ENCODE results near the gene SH3BGR. TPM values are rescaled to one million over a fixed set of nuclear protein-coding genes. Genes with fewer than 3 reads are reported as not detected.

SH3BGR gene
- total and polyA plus RNA-seq, 2 of the 8 experiments (the other 6 are each of a cell fraction or from before 2014, with no cell fraction given), result 2.1 to 5.9 TPM

GRCh38 chr21:39471598-39471997 lies 19.8 kb downstream of the SH3BGR start:
- no peaks in the 10 kb centered on the region for H3K79me1 ChIP-seq (ENCODE audit: low read depth, low read length)
- TF ChIP-seq SP1 (IDR thresholded peaks at IDR 0.05; ENCODE audit: low read depth, low read length) (no peak), NRF1 (IDR thresholded peaks at IDR 0.05; ENCODE audit: low read depth, low read length) (no peak), CTBP2 (IDR thresholded peaks at IDR 0.05; ENCODE audit: borderline replicate concordance, insufficient read depth, insufficient read length, low read length) (no peak), CHD1 (IDR thresholded peaks at IDR 0.05; ENCODE audit: low read depth, low read length) (no peak), TEAD4 (IDR thresholded peaks at IDR 0.05; ENCODE audit: low read depth, low read length) (no peak), RAD21 (IDR thresholded peaks at IDR 0.05 in 1 of 2, conservative IDR thresholded peaks at IDR 0.05 in 1 of 2; ENCODE audit: low read depth in 2 of 2, low read length in 2 of 2) (no peak), HDAC6 (IDR thresholded peaks at IDR 0.05; ENCODE audit: low read depth, low read length) (no peak), EZH2 (IDR thresholded peaks at IDR 0.05; ENCODE audit: low read depth, low read length, severe bottlenecking) (no peak), MAX (IDR thresholded peaks at IDR 0.05) (no peak), RBBP5 (IDR thresholded peaks at IDR 0.05; ENCODE audit: borderline replicate concordance, low read depth, low read length) (no peak), CTCF (IDR thresholded peaks at IDR 0.05; ENCODE audit: control extremely low read depth in 1 of 3, insufficient read depth in 1 of 3, low read depth in 1 of 3, low read length in 3 of 3) (no peak)

More at GRCh38 chr21:39471598-39471997, 19.8 kb downstream of the SH3BGR start:
- no peak overlapping the region for H2AFZ ChIP-seq (ENCODE audit: low read length)
- no peaks in the 10 kb centered on the region for H3K23me2 ChIP-seq (ENCODE audit: low read depth, low read length)
- H4K20me1 ChIP-seq (replicated peaks in 1 of 2; ENCODE audit: control insufficient read depth in 1 of 2, insufficient read depth in 2 of 2, low read length in 2 of 2), result peaks cover 0 to 2% of the 10 kb centered on the region in 2 experiments
- no peak overlapping the region for H4K5ac ChIP-seq (ENCODE audit: insufficient read length, low read depth, low read length)
- FAIRE-seq (no peak), DNase-seq (ENCODE audit: low read depth in 1 of 2, low spot score in 2 of 2) (no peak)
- H2BK20ac ChIP-seq (ENCODE audit: low read length), result no peak overlapping the region
- no peak overlapping the region for H3K23ac ChIP-seq (ENCODE audit: insufficient read length)
- no peak overlapping the region for H3K27ac ChIP-seq (ENCODE audit: low read depth, low read length)
- no peak overlapping the region for H2BK15ac ChIP-seq (ENCODE audit: low read length)
- no peak overlapping the region for H4K8ac ChIP-seq (ENCODE audit: extremely low read depth, insufficient read depth, low read length)
- H3K79me2 ChIP-seq (ENCODE audit: control insufficient read depth in 1 of 2, insufficient read depth in 2 of 2, low read length in 2 of 2), result no peaks in the 10 kb centered on the region
- H3K27me3 ChIP-seq (replicated peaks in 1 of 4; ENCODE audit: control insufficient read depth in 3 of 4, extremely low read depth in 1 of 4, insufficient read depth in 3 of 4, low read length in 3 of 4), result no peaks in the 10 kb centered on the region
- H2AK5ac ChIP-seq (ENCODE audit: low read depth, low read length), result no peak overlapping the region
- no peak overlapping the region for H3K4ac ChIP-seq (replicated peaks; ENCODE audit: insufficient read length, low read depth, low read length)
- no peaks in the 10 kb centered on the region for H3K9me3 ChIP-seq (ENCODE audit: insufficient read depth in 2 of 2, low read depth in 1 of 2, low read length in 1 of 2)
- no peak overlapping the region for H2BK5ac ChIP-seq (ENCODE audit: low read depth, low read length)
- H3K4me3 ChIP-seq (ENCODE audit: extremely low read depth in 1 of 4, insufficient read depth in 2 of 4, low read depth in 3 of 4, low read length in 4 of 4), result no peak overlapping the region
- no peak overlapping the region for H2BK120ac ChIP-seq (replicated peaks; ENCODE audit: low read depth, low read length)
- H3K36me3 ChIP-seq (ENCODE audit: control insufficient read depth in 2 of 4, insufficient read depth in 4 of 4, low read length in 3 of 4), result no peaks in the 10 kb centered on the region
- CTCF ChIA-PET (ENCODE audit: partially characterized antibody), result interaction anchor here (0.9 kb wide), 1 partner anchor 80 kb away, joined by 3 read pairs; no protein-coding TSS in a partner anchor
- H2BK12ac ChIP-seq (ENCODE audit: low read depth, low read length), result no peak overlapping the region
- H3K4me2 ChIP-seq (ENCODE audit: insufficient read depth in 1 of 2, low read depth in 2 of 2, low read length in 2 of 2), result no peak overlapping the region
- no peak overlapping the region for H3K9ac ChIP-seq (replicated peaks in 1 of 4; ENCODE audit: extremely low read depth in 1 of 4, low read depth in 3 of 4, low read length in 3 of 4)
- no peak overlapping the region for H3K14ac ChIP-seq (ENCODE audit: insufficient read length)
- no peaks in the 10 kb centered on the region; a peak in 2 of 7 replicates for H3K4me1 ChIP-seq (replicated peaks in 1 of 4; ENCODE audit: control insufficient read depth in 3 of 4, insufficient read depth in 4 of 4, low read length in 3 of 4)
- H3K56ac ChIP-seq (replicated peaks; ENCODE audit: insufficient read length, low read depth, low read length), result no peak overlapping the region
- POLR2A ChIA-PET (ENCODE audit: partially characterized antibody), result interaction anchor here (0.6 kb wide), 1 partner anchor 279 kb away, joined by 3 read pairs; no protein-coding TSS in a partner anchor
- H4K91ac ChIP-seq (replicated peaks; ENCODE audit: insufficient read length, low read length), result no peak overlapping the region
- H3K18ac ChIP-seq (ENCODE audit: extremely low read depth, low read length), result no peak overlapping the region
- 88% methylated on average over 3 of the region's 3 CpGs; no CpG with 5 or more reads in 1 of the 2 experiments for WGBS, 2 experiments (ENCODE audit: extremely low coverage in 1 of 2, insufficient coverage in 1 of 2, insufficient read length in 1 of 2, insufficient replicate concordance in 2 of 2, low coverage in 1 of 2, low lambda C conversion rate in 2 of 2, missing lambda C conversion rate in 1 of 2)
